NCI-H1694 (cell line): ENCODE data around the gene RNF26.

Experiments
- DNase-seq: peaks from one replicate; lab custom pipeline; 2025; lab: John Stamatoyannopoulos, UW

Gene RNF26

DNA sequence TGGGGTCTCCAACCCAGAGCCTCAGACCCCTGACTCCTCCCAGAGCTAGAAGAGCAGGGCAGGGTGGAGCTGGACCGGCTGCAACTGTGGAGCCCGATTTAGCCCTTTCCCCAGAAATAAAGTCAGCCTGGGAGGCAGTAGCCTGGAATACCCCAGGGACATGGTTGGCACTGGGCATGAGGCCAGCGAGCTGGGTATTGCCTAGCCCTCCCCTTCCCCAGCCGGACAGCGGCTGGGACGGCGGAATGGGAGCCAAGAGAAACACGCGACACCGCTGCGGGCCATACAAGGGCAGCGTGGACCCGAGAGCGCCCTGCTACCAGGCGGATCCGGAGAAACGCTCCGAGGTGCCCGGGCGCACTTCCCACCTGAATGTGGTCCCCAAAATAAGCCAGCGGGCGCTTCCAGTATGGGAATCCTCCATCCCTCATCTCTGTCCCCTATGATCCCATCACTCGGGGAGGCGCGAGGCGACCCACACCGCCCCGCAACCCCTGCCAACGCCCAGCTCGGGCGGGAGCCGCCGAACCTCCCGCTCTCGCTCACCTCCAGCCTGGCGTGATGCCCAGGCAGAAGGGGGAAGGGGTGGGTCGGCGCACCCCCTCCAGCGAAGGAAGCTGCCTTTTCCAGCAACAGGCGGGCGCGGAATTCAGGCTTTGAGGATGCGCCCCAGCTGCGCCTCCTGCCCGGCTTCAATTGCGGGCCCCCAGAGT is 18.2 kb upstream of the RNF26 start:
- no peak for DNase-seq

DNA sequence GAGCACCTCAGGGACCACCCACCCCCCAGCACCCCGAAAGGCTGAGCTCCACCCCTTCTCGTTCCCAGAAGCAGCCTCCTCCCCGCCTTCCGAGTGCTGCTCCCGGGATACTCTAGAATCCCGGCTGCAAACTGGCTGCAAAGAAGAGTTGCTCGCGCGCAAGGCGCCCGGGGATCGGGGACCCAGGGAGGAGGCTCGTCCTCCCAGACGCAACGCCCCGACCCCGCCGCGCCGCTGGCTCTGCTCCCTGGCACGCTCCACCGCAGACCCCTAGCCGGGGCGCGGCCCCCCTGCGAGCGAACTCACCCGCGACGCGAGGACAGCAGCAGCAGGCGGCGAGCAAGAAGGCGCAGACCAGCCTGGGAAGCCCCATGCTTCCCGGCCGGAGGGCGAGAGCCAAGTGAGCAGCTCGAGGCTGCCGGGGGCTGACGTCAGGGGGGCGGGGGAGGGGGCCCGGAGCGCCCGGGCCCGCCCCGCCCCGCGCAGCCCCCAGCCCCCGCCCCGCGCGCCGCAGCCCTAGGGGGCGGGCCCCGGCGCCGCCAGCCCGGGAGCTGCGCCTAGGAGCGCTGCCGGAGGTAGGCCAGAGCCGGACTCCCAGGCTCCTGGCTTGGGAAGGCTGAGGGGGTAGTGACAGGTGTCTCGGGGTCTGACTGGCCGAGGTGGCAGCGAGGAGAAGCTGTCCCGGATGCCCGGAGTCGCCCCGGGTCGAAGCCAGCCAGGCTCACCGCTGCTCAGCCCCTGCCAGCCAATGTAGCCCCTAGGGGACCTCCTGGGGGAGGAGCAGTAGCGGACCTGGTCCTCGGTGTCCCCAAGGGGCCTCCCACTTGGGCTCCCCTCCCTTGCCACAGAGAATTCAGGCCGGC is 17.4 kb upstream of the RNF26 start, which contains the start of gene MCAM:
MCAM (minus strand) TSS at position 402 of the 863 bp plus-strand sequence; CDS start at position 373, 29 bp downstream.
- DNase-seq, result no peak

DNA sequence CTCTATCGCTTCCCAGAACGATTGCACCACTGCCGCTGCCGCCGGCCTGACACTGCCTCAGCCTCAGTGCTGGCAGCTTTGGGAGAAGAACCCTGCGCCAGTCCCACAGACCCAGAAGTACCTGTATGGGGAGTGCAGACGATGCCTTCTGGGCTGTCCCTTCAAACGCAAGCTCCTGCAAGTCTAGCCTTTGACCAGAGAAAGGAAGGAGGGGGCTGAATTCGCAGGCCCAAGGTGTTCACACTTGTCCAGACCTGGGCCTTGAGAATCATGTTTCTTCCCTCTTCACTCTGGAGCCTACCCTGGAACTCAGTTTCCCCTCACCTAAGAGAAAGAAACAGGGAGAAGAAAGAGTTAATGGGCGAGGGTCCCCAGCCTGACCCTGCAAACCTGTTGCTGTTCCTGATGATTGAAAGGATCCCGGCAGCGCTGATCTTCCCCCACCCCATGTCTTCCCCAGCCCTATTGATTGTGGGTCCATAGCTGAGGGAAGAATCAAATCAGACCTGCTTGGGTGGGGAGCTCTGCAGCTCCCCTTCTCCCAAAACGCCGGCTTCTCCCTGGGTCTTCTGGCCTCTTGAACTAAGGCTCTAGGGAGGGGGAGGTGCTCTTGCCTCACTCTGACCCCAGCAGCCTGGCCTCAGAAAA is 16.6 kb upstream of the RNF26 start:
- DNase-seq, result no peak

DNA sequence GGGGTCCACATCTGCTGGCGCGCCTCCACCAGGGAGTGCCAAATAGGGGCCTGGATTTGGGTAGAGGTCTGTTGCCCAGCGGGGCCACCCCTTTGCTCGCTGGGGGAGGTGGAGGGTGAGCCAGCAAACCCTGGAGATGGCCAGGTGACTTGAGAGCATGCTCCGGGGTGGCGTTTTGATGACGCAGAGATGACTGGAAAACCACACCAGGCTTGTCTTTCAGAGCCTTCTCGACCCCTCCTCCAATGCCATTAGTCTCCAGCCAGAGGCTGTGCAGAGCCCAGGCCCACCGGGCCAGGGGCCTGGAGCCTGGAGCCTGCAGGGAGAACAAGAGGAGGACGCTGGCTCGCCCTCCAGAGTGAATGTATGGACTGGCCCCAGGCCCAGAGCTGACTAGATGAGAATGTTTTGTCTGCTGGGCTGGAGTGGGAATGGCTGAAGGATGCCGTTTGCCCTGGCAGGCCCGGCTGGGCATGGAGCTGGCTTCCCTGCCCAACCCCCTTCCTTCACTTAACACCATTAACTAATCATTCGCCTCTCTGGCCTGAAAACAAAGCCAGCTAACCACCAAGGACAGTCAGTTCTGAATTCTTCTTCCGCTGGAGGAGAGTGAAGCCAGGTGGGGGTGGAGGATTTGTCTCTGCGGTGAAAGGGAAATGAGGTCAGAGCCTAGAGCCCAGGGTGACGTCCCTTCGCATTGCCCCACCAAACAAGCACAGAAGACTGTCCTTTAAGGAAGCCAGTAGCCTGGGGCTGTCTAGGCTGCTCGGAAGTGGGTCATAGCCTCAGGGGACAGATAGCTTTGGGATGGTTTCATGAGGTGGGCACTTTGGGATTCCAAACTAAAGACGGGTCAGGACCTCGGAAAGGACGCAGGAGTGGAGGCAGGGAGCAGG is 15.8 kb upstream of the RNF26 start:
- no peak for DNase-seq

DNA sequence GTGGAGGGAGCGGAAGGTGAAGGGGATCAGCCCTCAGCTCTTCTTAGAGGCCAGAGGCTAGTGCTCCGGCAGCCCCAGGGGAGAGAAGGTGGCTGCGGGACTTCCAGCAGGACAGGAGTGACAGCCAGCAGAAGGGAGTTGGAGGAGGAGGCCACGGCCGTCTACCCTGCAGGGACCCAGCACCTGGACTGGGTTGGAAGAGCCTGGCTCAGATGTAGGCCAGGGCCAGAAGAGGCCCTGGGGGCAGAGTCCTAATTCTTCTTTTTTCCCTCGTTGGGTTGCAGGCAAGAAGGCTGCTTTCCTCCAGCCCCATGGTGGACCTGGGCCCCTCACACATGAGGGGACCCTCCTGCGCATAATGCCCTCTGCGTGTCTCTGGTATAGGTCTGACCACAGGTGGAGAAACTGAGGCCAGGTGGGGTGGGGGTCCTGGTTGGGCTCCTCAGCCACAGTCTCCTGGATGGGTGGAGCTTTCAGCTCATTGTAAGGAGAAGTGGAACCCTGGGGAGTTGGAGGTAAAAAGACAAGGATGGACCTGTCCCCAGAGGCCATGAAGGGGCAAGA is 15.1 kb upstream of the RNF26 start:
- DNase-seq, result no peak

DNA sequence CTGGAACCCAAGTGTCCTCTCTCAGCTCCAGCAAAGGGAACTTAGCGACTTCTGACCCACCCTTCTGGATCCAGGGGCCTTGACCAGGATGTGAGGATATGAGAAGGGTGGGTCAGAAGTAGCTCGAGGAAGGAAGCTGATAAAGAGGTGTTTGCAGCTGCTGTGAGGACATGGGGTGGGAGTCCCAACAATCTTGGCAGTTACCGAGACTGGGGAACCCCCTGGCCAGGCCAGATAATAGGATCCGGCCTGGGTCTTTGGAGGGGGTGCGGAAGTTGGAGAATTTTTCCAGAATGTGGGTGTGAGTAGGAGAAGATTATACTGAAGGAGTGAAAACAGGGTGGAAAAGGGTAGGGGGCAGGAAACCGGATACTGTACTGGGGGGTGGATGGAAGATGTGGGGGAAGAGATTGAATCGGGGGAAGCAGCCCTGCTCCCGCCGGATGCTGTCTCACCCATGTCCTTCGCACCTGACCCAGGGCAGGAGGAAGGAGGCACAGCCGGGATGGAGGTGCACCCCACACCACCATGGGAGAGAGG is 14.6 kb upstream of the RNF26 start:
- DNase-seq, result no peak

DNA sequence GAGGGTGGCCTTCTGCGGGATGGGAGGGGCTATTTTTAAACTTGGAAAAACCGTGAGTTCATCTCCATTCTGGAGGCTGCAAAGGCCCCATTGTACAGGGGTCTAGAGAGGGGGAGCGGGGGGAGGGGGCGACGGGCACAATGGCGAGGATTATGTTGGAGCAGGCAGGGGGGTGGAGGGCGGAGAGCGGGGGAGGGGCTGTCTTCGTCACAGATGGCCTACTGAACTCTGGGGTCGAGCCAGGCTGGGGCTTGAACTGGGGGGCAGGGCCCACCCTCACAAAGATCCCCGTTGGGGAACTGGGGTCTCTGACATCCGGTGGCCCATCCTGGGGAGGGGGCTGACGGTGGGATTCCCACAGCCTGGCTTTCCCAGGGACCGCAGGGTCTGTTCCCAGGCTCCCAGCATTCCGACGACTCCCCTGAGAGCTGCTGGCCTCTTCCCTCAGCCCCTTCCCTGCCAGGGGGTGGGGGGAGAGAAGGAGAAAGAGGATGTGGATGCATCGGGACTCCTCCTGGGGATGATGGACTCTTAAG is 14.0 kb upstream of the RNF26 start:
- no peak for DNase-seq

DNA sequence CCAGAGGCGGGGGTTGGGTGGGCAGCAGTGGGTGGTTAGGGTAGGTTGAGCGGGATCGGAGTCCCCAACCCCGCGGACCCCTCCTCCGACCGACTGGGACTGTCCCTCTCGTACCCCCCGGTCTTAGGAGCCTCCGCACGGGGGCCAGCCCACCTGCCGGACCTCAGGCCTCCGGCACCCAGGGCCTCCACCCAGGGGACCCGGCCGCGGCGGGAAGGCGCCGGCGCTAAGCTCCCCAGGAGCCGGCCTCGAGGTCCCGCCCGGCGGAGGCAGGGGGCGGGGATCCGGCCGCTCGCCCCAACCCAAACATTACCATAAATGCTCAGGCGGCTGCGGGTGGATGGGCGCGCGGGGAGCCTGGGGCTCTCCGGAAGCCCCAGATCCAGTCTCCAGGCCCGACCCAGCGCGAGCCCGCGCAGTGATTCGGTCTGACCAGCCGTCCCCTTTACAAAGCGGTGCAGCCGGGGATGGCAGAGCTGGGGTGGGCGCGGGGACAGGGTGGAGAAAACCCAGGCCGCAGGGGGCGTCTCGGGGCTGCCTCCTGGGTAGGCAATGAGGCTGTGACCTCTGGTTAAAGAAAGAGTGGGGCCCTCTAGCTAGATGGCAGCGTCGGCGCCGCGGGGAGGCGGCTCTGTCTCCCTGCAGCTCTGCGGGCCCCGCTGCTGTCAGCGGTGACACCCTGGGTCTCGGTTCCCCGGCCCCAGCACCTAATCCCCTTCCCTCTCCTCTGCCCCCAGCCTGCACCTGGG is 13.4 kb upstream of the RNF26 start:
- DNase-seq, result no peak

DNA sequence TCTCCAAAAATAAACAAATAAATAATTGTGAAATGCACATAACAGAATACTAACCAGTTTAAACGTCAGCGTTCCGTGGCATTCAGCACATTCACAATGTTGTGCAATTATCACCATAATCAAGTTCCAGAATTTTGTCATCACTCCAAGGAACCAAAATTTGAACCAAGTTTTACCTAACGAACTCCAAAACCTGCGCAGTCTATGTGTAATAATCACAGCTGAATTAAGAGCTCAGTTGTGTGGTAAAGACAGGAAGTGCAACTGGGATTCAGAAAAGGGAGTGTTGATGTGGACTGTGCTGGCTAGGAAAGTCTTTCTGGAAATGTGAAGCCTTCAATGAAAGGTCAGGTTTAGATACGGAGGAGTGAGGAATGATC is 12.0 kb upstream of the RNF26 start:
- DNase-seq, result no peak

DNA sequence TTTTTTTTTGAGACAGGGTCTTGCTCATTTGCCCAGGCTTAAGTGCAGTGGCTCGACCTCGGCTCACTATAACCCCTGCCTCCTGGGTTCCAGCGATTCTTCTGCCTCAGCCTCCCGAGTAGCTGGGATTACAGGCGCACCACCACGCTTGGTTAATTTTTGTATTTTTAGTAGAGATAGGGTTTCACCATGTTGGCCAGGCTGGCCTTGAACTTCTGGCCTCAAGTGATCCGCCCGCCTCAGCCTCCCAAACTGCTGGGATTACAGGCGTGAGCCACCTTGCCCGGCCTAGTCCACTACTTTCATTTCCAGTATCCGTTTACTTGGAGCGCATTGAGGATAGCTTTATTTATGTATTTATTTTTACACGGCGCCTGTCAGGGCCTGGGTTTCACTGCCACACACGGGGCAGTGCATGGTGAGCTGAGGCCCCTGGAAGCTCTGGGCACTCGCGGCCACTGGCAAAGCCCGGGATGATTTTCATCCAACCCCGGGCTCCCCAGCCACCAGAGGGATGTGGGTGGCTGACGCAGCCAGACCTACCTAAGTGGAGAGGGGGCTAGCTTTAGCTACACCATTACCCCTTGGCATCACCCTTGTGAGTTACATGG is 11.3 kb upstream of the RNF26 start:
- DNase-seq, result no peak

DNA sequence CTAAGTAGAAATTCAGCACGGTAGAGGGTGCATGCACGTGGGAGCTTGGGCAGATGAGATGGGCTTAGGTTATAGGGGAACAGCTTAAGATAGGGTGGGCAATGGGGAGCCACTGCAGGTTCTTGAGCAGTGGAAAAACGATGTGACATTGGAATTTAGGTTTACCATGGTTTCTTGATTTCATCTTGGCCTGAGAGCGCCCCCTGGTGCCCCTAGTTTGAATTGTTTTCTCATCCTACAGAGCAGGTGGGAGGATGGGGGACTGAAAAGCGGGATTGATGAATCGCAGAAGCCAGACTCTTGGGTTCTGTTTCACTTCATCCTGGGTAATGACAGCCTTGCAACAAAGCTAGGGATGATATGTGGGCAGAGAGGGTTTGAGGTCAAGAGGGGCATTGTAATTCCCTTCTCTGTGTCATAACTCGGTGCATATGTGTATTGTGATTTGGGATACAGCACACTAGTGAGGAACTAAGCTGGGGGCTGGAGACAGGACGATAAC is 10.7 kb upstream of the RNF26 start:
- peak; percentile 29 for DNase-seq

DNA sequence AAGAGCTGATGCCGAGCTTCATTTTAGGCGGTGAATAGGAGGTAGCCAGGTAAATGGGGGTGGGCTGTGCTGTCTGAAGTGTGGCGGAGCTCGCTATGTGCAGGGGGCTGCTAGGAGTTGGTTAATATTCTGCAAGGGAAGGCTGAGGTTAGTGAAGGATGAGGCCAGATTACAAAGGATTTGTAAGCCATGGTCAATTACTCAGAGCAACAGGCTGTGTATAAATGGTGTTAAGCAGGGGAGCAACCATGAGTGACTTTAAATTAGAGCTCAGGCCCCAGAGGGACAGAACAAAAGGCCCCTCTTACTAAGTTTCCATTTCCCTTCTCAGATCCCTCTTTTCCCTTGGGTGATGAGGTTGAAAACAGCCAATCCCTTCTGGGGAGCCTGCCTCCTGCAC is 10.1 kb upstream of the RNF26 start:
- no peak for DNase-seq

DNA sequence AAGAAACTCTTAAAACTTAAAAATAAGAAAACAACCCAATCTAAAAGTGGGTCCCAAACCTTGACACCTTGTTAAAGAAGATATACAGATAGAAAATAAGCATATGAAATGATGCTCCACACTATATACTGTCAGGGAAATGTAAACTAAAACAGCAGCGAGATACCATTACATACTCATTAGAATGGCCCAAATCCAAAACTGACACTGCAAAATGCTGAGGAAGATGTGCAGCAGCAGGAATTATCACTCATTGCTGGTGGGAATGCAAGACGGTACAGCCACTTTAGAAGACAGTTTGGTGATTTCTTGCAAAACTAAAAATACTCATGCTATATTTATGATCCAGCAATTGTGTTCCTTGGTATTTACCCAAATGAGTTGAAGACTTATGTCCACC is 5.0 kb upstream of the RNF26 start:
- no peak for DNase-seq

DNA sequence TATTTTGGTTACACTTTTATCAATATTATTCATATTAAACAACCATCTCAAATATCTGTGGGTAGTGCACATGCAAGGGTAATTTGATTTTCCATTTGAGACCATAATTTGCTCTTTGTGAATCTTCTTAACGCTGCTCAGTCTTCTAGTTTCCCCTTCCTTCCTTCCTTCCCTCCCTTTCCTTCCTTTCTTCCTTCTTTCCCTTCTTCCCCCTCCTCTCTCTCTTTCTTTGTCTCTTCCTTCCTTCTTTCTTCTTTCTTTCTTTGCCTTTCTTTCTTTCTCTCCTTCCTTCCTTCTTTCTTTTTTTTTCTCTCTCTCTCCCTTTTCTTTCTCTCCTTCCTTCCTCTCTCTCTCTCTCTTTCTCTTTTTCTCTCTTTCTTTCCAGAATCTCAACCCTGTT is 4.1 kb upstream of the RNF26 start:
- no peak for DNase-seq

DNA sequence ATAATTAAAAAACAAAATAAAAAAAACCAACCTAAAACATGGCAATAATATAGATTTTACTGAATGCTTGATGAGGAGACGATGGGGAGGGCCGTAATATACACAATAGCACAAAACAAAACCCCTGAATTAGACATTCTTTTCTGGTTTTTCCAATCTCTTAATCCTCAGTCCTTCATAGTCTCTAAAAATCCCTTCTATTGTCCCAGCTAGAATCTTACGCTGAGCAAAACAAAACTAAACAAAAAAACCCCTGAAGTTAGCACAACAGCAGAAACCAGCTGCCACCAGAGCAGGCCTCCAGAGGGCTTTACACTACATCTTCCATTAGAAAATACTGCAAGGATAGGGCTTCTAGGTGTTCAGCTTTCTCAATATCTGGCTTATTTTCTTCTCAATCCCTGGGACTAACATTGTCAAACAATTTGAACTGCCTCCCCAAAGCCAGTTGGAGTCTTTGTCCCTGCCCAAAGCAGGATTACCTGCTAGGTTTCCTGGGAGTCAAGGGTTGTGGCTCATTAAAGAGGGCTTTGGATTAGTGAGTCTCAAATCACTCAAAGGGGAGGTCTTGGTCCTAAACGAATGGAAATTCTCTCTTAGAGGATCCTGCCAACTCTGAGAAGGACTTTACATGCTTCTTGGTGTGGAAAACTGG is 2.1 kb upstream of the RNF26 start:
- DNase-seq, result no peak

DNA sequence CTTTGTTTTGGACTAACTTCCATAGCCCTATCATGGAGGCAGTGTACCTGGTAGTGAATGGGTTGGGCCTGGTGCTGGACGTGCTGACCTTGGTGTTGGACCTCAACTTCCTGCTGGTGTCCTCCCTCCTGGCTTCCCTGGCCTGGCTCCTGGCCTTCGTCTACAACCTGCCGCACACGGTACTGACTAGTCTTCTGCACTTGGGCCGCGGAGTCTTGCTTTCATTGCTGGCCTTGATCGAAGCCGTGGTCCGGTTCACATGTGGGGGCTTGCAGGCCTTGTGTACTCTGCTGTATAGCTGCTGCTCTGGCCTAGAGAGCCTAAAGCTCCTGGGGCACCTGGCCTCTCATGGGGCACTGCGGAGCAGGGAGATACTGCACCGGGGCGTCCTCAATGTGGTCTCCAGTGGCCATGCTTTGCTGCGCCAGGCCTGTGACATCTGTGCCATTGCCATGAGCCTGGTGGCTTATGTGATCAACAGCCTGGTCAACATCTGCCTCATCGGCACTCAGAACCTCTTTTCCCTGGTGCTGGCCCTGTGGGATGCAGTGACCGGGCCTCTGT is 846 bp downstream of the RNF26 start:
- no peak for DNase-seq

DNA sequence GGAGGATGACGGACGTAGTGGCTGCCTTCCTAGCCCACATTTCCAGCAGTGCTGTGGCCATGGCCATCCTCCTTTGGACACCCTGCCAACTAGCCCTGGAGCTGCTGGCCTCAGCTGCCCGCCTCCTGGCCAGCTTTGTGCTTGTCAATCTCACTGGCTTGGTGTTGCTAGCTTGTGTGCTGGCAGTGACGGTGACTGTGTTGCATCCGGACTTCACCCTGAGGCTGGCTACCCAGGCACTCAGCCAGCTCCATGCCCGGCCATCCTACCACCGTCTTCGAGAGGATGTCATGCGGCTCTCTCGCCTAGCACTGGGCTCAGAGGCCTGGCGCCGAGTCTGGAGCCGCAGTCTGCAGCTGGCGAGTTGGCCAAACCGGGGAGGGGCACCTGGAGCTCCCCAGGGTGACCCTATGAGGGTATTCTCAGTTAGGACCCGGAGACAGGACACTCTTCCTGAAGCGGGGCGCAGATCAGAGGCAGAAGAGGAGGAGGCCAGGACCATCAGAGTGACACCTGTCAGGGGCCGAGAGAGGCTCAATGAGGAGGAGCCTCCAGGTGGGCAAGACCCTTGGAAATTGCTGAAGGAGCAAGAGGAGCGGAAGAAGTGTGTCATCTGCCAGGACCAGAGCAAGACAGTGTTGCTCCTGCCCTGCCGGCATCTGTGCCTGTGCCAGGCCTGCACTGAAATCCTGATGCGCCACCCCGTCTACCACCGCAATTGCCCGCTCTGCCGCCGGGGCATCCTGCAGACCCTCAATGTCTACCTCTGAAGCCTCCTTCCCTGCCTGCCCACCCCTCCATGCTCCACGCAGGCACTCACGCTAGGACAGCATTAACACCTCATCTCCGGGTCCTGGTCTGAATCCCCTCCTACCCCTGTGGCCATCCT is 1.6 kb downstream of the RNF26 start:
- DNase-seq, result no peak
